AG08396 (cell line): Measurements from ENCODE around the gene SCGB2B2.
"Not testable (repeated sequence)": the region's sequence is repeated elsewhere in the genome, so short reads cannot be mapped to it uniquely, and the experiment has no call there.

ENCODE experiments used
- DNase-seq: peaks from one replicate; pipeline ENCODE4 v3.0.0; 2012; ENCODE audit warnings: low spot score, mixed read lengths

Gene SCGB2B2

DNA sequence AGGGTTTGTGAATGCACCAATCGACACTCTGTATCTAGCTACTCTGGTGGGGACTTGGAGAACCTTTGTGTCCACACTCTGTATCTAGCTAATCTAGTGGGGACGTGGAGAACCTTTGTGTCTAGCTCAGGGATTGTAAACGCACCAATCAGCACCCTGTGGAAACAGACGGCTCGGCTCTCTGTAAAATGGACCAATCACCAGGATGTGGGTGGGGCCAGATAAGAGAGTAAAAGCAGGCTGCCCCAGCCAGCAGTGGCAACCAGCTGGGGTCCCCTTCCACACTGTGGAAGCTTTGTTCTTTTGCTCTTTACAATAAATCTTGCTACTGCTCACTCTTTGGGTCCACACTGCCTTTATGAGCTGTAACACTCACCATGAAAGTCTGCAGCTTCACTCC, 8.3 kb downstream of the SCGB2B2 start:
- not testable (repeated sequence) for DNase-seq

DNA sequence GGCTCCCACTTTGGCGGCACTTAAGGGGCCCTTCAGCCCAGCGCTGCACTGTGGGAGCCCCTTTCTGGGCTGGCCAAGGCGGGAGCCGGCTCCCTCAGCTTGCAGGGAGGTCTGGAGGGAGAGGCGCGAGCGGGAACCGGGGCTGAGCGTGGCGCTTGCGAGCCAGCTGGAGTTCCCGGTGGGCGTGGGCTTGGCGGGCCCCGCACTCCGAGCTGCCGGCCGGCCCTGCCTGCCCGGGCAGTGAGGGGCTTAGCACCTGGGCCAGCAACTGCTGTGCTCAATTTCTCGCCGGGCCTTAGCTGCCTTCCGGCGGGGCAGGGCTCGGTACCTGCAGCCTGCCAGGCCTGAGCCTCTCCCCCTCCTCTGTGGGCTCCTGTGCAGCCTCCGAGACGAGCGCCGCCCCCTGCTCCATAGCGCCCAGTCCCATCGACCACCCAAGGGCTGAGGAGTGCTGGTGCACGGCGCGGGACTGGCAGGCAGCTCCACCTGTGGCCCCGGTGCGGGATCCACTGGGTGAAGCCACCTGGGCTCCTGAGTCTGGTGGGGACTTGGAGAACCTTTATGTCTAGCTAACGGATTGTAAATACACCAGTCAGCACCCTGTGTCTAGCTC, 8.8 kb downstream of the SCGB2B2 start:
- DNase-seq = not testable (repeated sequence)

DNA sequence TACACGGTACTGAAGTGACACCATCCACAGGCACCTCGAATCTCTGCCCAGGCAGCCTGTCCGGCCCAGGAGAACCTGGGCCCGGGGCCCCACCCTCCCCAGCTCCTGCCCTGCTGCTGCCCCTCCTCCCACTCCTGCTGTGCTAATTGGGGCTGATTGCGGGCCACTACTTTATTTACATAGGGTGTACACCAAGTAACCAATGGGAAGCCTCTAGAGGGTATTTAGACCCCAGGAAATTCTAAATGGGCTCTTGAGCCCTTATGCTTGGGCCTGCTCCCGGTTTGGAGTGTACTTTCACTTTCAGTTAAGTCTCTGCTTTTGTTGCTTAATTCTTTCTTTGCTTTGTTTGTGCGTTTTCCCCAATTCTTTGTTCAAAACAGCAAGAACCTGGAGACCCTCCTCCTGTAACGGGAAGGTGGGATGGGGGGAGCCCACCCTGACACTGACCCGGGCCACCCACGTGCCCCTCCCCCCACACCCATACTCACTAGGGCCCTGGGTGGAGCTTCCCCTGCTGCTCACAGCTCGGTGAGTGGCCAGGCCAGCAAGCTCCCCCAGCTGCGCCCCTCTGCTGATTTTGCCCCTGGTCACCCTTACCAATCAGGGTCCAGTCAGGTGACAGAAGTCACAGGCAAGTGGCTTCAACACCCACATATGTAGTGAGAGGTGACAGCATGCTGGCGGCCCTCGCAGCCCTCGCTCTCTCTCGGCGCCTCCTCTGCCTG, 9.4 kb downstream of the SCGB2B2 start:
- peak; percentile 26 for DNase-seq

DNA sequence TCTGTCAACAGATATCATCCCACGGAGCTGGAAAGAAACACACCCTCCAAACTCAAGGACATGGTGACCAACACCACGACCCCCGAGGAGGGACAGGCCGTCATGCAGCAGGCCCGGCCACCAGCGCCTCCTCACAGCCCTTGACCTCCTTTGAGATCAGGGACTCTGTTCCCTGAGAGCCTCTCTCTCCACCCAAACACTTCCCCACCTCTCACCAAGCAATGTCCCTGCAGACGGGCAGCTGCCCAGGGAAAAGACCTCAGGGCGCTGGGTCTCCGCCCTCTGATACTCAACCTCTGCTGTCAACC, 10.0 kb downstream of the SCGB2B2 start:
- DNase-seq = no peak

DNA sequence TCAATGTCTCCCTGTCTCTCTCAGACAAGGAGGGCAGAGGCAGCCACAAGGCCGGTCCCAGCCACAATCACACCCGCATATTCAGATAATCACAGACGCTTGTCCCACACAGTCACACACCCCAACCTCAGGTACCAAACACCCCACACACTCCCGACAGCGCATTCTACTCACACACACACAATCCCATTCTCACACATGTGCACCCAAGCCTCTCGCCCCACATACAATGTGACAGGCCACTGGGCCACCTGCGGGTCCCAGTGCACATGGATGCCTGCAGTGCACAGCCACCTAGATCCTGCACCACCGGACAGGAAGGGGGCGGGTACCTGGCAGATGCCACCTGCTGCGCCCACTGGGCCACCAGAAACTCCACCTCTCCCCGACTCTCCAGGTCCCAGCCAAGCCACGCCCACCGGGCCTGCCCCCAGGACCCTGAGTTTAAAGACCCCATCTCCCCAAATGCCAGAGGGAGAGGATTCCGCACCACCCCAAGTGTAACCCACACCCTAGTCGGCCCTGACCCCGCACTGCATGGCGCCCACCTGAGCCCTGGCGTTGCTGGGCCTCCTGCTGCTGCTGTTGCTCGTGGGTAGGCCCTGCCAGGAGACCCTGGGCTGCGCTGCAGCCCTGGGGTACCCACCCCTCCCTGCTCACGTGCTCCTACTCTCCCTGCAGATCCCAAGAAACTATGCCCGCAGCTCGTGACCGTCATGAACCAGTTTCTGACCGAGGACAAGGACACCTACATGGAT, 10.6 kb downstream of the SCGB2B2 start:
- no peak for DNase-seq

DNA sequence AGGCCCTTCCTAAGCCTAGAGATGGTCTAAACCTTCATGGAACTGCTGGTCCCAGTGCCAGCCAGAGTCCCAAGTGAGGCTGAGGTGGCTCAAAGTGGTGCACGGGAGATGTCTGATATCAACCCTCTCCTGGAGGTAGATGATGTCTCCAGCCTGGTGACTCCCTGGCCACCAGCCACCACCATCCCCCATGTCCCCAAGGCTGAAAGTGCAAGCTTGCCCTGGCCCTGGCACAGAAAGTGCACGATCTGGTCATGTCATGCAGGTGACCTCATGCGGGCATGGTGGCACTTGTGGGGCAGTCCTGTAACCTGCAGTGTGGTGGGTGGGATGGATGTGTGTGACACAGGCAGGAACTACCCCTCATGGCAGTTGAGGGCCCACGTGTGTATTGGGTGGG, 11.7 kb downstream of the SCGB2B2 start:
- DNase-seq = not testable (repeated sequence)

DNA sequence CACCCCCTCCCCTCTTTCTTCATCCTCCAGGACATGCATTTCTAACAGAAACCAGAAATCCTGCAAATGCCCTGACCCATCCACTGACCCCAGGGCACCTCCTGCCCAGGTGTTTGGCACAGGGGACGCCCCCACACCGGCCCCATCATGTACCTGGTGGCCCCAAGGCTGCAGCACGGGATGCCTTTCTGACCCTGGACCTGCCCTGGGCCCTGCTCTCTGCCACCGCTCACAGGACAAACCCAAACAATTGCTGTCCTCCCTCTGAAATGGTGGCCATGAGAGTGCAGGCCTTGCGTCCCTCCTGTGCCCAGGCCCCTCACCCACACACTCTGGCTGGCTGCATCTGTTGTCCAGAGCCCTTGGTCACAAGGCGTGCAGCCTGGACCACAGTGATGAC, 12.1 kb downstream of the SCGB2B2 start:
- no peak for DNase-seq

DNA sequence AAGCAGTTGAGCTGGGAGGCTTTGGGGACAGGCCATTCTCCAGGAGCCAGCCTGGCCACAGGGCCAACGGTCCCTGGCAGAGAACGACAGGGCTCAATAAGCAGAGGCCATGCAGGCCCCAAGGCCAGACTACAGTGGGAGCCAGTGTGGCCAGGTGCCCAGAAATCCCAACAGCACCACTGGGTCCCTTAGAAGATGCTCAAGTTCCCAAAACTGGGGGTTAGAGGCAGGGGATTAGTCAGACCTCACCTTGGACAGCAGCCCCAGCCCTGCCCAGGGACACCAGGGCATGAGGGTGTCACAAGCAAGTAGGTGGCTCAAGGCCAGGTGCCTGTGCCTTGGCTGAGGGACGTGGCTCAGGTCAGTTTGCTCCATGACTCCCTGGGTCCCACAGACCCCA, 12.8 kb downstream of the SCGB2B2 start:
- DNase-seq = no peak

DNA sequence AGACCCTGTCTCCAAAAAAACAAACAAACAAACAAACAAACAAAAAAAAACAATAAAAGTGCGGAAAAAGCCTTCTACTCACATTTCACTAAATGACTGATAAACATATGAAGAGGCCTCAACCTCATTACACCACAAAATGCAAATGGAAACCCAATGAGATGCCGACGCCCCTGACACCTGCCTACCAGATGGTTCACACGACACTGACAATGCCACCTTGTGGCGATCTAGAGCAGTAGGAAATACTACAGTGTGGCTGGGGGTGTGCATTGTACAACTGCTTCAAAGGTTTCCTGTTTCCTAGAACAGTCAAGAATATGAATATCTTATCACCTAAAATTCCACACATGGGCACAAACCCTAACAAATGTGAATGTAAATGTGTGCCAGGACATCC, 14.0 kb downstream of the SCGB2B2 start:
- no peak for DNase-seq

DNA sequence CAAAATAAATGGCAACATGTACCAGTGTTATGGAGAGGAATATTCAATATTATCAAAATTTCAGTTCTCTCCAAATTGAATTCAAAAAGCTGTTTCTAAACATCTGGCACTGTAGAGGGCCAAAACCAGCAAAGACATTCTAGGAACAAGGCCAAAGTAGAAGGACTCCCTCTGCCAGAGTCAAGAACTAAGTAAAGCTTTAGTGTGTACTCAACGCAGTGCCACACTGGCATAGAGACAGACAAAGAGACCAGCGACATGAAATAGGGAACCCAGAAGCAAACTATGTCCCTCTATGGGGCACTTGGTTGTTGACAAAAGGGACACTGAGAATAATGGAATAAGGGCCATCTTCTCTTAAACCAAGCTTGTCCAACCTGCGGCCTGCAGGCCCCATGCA, 15.6 kb downstream of the SCGB2B2 start:
- DNase-seq = no peak

DNA sequence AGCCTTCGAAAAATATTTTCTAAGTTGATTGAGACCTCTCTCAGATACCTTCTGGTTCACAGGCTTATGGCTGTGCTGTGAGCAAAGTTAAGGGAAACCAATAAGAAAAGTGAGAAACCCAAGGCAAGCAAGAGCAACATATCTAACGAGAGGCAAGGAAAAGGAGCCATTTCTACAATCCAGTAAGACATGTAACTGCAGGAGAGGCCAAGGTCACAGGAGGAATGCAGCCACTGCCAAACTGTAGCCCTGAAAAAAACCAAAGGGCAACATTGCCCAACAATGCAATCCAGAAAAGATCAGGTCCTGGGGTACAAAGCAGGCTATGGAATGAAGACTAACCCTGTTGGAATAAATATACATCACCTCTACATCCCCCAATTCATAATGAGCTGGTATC, 21.3 kb downstream of the SCGB2B2 start:
- DNase-seq = no peak

DNA sequence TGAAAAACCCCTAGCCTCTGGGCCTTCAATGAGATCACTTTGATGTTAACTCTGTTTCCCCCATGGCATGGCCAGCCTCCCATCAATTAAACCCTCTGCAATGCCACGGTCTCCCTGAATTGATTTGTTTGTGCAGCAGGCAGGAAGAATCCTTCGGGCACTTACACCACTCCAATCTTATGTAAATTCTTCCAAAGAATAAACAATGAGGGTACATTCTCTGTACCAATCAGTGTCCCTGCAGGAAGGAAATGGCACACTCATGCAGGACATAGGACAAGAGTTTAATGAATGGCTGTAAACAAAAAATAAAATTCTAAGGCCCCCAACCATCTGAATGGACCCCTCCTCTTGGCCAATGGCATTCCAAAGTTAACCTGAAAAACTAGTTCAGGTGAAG, 22.2 kb downstream of the SCGB2B2 start:
- DNase-seq = no peak

DNA sequence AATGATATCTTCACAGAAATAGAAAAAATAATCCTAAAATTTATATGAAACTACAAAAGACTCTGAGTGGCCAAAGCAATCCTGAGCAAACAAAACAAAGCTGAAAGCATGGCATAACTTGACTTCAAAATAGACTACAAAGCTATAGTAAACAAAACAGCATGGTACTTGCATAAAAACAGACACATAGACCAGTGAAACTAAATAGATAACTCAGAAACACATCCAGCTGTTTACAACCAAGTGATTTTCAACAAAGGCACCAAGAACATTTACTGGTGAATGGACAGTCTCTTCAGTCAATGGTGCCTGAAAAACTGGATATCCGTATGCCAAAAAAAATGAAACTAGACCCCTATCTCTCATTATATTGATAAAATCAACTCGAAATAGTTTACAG, 25.2 kb downstream of the SCGB2B2 start:
- DNase-seq = no peak

DNA sequence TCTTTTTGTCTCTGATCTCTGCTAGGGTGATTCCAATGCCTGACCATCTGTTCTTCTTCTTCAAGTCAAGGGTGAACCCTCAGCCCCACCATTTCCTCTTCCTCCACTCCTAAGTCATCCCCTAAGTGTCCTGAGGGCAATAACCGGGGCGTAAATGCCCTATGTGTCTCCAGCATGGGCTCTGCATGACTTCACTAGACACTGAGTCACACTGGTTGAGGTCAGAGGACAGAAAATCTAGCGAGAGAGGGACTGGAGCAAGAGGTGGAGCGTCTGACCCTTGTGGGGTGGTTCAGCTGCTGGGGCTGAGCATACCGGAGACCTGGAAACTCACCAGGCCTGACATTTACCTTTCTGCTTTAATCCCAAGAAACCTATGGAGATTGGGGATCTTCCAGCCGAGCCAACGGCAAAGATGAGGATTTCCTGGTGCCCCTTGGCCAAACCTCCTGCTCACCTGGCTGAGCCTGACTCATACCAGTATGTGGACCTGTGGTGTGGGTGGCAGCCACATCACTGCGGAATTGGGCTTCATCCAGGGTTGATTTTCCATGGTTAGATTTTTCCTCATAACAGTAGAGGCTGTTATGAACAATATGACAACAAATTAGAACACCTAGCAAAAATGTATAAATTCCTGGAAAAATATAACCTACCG, 26.9 kb downstream of the SCGB2B2 start:
- DNase-seq = no peak

DNA sequence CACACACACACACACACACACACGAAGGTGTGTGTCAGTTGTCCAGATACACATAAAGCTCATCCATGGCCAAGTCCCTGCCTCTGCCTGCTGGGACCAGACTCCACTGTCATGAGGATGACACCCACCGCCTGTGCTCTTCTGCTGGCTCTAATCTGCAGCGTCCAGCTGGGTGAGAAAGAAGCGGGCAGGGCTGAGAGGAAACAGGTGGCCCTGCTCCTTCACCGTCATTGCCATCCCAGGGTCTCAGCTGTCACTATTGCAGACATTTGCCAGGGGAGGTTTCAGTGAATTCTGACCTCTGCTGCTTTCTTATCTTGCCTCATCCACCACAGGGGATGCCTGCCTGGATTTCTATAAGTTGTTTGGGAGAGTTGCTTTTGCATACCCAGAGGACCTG, 31.4 kb downstream of the SCGB2B2 start:
- DNase-seq = no peak

DNA sequence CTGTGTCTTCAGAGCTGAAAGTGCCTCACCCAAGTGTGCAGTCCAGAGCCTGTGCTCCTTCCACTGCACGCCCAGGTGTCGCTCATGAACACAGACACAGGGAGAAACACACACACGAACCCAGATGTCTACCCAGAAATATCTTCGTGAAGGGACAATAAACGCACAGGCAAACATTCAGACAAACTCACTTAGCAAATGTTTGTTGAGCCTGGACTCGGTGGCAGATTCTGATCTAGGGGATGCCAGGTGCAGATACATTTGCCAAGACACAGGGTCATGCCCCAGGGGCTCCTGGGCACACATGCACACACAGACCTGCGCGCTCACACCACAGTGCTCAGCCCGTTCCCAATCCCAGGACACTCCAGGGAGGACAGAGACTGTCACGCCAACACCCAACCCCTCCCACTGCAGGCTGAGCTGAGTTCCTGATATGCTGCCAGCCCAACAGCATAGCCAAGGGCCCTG, 31.9 kb downstream of the SCGB2B2 start:
- DNase-seq = no peak

DNA sequence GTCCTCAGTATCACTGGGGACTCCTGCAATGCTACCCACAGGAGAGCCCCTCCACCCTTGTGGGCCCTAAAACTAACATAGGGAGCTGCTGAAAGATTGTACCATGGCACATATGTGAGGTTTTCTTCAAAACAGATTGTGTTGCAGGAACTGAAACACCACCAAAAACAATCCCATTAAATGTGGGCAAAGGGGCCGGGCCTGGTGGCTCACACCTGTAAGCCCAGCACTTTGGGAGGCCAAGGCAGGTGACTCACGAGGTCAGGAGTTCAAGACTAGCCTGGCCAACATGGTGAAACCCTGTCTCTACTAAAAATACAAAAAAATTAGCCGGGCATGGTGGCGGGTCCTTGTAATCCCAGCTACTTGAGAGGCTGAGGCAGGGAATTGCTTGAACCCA, 34.7 kb downstream of the SCGB2B2 start:
- no peak for DNase-seq

DNA sequence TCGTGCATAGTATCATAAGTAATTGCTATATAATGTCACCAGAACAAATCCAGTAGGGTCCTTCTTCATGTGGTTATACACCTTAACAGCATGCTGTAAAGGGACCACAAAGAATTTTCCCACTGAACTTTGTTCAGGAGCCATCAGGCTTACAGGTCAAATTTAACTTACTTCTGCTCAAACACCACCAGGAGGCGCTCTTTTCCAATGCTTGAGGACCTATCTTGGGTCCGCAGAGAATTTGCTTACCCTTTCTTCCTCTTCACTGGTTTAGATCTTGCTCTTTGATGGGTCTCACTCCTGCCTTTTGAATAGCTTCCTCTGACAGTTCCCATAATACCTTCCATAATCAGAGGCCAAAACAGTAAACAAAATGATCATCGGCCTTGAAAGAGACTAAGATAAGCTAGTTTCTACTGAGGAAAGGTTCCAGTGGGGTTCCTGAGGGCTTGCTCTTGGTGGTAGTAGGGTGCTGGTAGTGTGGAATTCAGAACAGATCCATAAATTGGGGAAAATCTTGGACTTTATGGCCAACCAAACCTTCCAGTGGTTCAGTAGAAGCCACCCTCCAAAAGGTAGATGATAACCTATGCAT, 37.4 kb downstream of the SCGB2B2 start:
- DNase-seq = peak; percentile 41

DNA sequence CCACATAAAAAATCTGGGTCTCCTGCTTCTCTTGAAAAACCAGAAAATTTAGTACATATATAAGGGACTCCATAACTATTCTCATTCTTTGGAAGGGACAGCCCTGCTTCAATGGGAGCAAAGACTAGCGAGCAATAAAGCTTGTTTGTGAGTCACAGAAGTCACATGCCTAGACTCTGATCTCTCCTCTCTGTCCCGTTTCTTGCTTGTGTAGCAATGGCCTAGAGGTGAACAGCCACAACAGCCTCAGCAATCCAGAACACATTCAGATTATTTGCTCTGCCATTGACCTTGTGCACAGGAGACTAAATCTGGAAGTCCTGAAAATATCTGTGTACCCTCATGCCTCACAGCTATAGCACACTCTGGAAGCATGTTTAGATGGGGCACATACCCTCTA, 43.2 kb downstream of the SCGB2B2 start:
- DNase-seq = no peak
